GM19467 (cell line): Measurements from ENCODE around the gene ADRA1B.
"Not testable (repeated sequence)": the region's sequence is repeated elsewhere in the genome, so short reads cannot be mapped to it uniquely, and the experiment has no call there.

Experiments used
- ATAC-seq: cut with Tn5 transposase; IDR thresholded peaks from one replicate; pipeline ENCODE4 v1.9.1; 2021; ENCODE audit warnings: mild to moderate bottlenecking, moderate library complexity; ENCODE audit not compliant: unreplicated experiment

Gene ADRA1B

GRCh38 chr5:159965031-159965837, 49.0 kb downstream of the ADRA1B start:
- ATAC-seq: no peak

GRCh38 chr5:159965838-159966128, 49.5 kb downstream of the ADRA1B start:
- ATAC-seq: not testable (repeated sequence)

GRCh38 chr5:159969966-159970365, 53.7 kb downstream of the ADRA1B start:
- ATAC-seq: no peak

- no peak for ATAC-seq
Measured at GRCh38 chr5:159971038-159971437, 54.8 kb downstream of the ADRA1B start.

GRCh38 chr5:159971514-159971913, 55.2 kb downstream of the ADRA1B start:
- no peak for ATAC-seq

GRCh38 chr5:159971931-159972461, 55.7 kb downstream of the ADRA1B start:
- no peak for ATAC-seq

GRCh38 chr5:159972538-159973362, 56.5 kb downstream of the ADRA1B start:
- no peak for ATAC-seq

- ATAC-seq: no peak
Measured at GRCh38 chr5:159975462-159976019, 59.3 kb downstream of the ADRA1B start.

- ATAC-seq: no peak
Measured at GRCh38 chr5:159976921-159977320, 60.6 kb downstream of the ADRA1B start.

- no peak for ATAC-seq
Measured at GRCh38 chr5:159978358-159978757, 62.1 kb downstream of the ADRA1B start.

GRCh38 chr5:159982421-159983173, 66.3 kb downstream of the ADRA1B start:
- ATAC-seq: no peak

- ATAC-seq: peak; percentile 94
Measured at GRCh38 chr5:159987031-159987674, 70.9 kb downstream of the ADRA1B start.

- no peak for ATAC-seq
Measured at GRCh38 chr5:159990506-159990905, 74.2 kb downstream of the ADRA1B start.

GRCh38 chr5:159992566-159992965, 76.3 kb downstream of the ADRA1B start:
- no peak for ATAC-seq

- ATAC-seq: no peak
Measured at GRCh38 chr5:159993194-159993593, 76.9 kb downstream of the ADRA1B start.

- no peak for ATAC-seq
Measured at GRCh38 chr5:159995907-159996306, 79.6 kb downstream of the ADRA1B start.

- ATAC-seq: no peak
Measured at GRCh38 chr5:160001457-160001856, 85.2 kb downstream of the ADRA1B start.

GRCh38 chr5:160007514-160007913, 91.2 kb downstream of the ADRA1B start:
- no peak for ATAC-seq

- ATAC-seq: not testable (repeated sequence)
Measured at GRCh38 chr5:160008529-160008876, 92.2 kb downstream of the ADRA1B start.

GRCh38 chr5:160008877-160009590, 92.8 kb downstream of the ADRA1B start, which contains the start of gene TTC1:
TTC1 (plus strand) TSS chr5:160009139; CDS start chr5:160010529, 1,390 bp downstream.
- ATAC-seq: peak; percentile 100
